DND-41 (cell line): Measurements from ENCODE around the gene PDHA1.

ENCODE experiments used
- ATAC-seq: fragments of 200-7000 bp; cut with Tn5 transposase; 3 replicates; pipeline ENCODE4 v1.9.1; 2021; ENCODE audit warnings: low read depth; ENCODE audit not compliant: insufficient read depth
- DNase-seq: peaks from one replicate; pipeline ENCODE4 v3.0.0-alpha.2; 2020
- H2AFZ ChIP-seq: 2 replicates; pipeline ENCODE4 v1.6.0; 2012; ENCODE audit warnings: low read depth, low read length
- H3K27ac ChIP-seq: 2 replicates; pipeline ENCODE4 v1.5.1; 2012; ENCODE audit warnings: low read length, inconsistent platforms
- H3K27me3 ChIP-seq: fragments of 200-600 bp; sonication (generic); 2 replicates; pipeline ENCODE4 v1.6.0; 2012; ENCODE audit warnings: low read length, mild to moderate bottlenecking, inconsistent platforms; ENCODE audit not compliant: insufficient read depth, poor library complexity
- H3K36me3 ChIP-seq: 2 replicates; pipeline ENCODE4 v1.5.1; 2012; ENCODE audit warnings: low read length, inconsistent platforms; ENCODE audit not compliant: insufficient read depth
- H3K4me1 ChIP-seq: 2 replicates; pipeline ENCODE4 v1.5.1; 2012; ENCODE audit warnings: mild to moderate bottlenecking, low read length; ENCODE audit not compliant: insufficient read depth
- H3K4me2 ChIP-seq: 2 replicates; pipeline ENCODE4 v1.6.0; 2012; ENCODE audit warnings: mild to moderate bottlenecking, moderate library complexity, low read length, inconsistent platforms; ENCODE audit not compliant: insufficient read depth
- H3K4me3 ChIP-seq, 2 experiments: fragments of 200-600 bp in 1 of 2; shearing (Covaris generic) in 1 of 2; 2 replicates each; pipeline ENCODE4 v1.5.1; 2012 to 2016; ENCODE audit warnings: inconsistent platforms in 2 of 2, low read length in 2 of 2, mild to moderate bottlenecking in 2 of 2, low read depth in 1 of 2, moderate library complexity in 1 of 2
- H3K79me2 ChIP-seq: 2 replicates; pipeline ENCODE4 v1.6.0; 2012; ENCODE audit warnings: low read length, inconsistent platforms; ENCODE audit not compliant: insufficient read depth
- H3K9ac ChIP-seq: 2 replicates; pipeline ENCODE4 v1.6.0; 2012; ENCODE audit warnings: low read depth, mild to moderate bottlenecking, inconsistent platforms, low read length, moderate library complexity
- H3K9me3 ChIP-seq: 2 replicates; pipeline ENCODE4 v1.5.1; 2012; ENCODE audit warnings: low read length, moderate library complexity, mild to moderate bottlenecking, inconsistent platforms; ENCODE audit not compliant: insufficient read depth, severe bottlenecking
- H4K20me1 ChIP-seq: 2 replicates; pipeline ENCODE4 v1.6.0; 2012; ENCODE audit warnings: low read length; ENCODE audit not compliant: insufficient read depth
- EZH2 ChIP-seq: IDR thresholded peaks from 3 replicates; pipeline ENCODE4 v1.6.1; 2012; ENCODE audit warnings: borderline replicate concordance, low read depth, mild to moderate bottlenecking, moderate library complexity, low read length, inconsistent platforms; ENCODE audit not compliant: severe bottlenecking
- TF ChIP-seq, protein P1 (sequence below): IDR thresholded peaks from 2 replicates; pipeline ENCODE4 v1.5.1; 2012; ENCODE audit warnings: borderline replicate concordance, low read length, moderate library complexity, mild to moderate bottlenecking; ENCODE audit not compliant: poor library complexity, severe bottlenecking; ENCODE audit errors: extremely low read depth

Gene PDHA1

DNA sequence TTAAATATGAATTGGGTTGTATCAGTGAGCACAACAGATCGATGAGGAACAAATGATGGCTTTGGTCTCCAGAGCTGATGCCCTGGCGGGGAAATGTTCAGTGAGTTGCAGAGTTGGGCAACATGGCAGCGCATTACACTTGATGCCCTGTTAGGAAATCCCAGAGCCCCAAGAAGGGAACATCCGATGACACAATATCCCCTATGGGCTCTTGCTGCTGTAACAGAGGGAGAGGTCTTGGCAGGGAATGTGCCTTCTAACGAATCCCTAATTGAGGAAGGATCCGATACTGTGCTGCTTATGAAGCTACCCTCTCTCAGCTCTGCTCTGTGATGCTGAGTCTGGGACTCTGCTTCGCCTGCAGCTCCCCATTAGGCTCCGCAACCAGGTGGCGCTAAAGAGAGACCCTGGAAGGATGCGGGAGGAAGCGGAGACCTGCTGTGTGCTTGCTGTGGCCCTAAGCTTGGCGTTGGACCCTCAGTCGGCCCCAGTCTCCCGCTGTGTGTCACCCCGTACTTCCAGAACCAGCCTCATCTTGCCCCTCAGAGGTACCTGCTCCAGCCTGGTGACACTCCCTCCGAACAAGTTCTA is 38.9 kb downstream of the PDHA1 start:
- peak; percentile 91 for ATAC-seq
- Histone ChIP-seq H3K9ac (no peak overlapping the region), H3K79me2 (no peaks in the 10 kb centered on the region), H3K9me3 (no peaks in the 10 kb centered on the region), H3K27me3 (no peaks in the 10 kb centered on the region), H3K36me3 (no peaks in the 10 kb centered on the region), H2AFZ (no peak overlapping the region), H4K20me1 (no peaks in the 10 kb centered on the region), H3K27ac (no peak overlapping the region), H3K4me3 (no peak overlapping the region), H3K4me1 (no peaks in the 10 kb centered on the region), H3K4me2 (no peak overlapping the region)
- DNase-seq: peak; percentile 60
- no peak for TF ChIP-seq EZH2
- TF ChIP-seq, protein P1, sequence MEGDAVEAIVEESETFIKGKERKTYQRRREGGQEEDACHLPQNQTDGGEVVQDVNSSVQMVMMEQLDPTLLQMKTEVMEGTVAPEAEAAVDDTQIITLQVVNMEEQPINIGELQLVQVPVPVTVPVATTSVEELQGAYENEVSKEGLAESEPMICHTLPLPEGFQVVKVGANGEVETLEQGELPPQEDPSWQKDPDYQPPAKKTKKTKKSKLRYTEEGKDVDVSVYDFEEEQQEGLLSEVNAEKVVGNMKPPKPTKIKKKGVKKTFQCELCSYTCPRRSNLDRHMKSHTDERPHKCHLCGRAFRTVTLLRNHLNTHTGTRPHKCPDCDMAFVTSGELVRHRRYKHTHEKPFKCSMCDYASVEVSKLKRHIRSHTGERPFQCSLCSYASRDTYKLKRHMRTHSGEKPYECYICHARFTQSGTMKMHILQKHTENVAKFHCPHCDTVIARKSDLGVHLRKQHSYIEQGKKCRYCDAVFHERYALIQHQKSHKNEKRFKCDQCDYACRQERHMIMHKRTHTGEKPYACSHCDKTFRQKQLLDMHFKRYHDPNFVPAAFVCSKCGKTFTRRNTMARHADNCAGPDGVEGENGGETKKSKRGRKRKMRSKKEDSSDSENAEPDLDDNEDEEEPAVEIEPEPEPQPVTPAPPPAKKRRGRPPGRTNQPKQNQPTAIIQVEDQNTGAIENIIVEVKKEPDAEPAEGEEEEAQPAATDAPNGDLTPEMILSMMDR: peak; percentile 71

DNA sequence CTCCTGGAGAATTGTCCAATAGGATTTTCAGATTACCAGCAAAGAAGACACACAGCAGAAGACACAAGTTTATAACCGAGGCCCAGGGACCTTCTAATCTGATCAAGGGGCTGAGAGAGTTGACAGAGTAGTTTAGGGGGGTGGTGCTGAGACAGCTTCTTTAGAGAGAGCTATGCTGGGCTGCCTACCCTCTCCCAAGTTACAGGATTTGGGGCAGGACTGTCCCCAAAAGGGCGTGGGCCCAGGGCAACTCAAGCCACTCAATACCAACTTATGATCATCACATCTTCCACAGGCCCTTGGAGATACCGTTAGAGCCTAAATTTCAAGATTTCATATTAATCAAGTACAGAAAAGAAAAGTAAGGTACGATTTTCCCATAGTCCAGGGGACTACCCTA is 43.0 kb downstream of the PDHA1 start:
- H3K27me3 ChIP-seq: no peaks in the 10 kb centered on the region
- H3K79me2 ChIP-seq: no peaks in the 10 kb centered on the region
- H3K4me1 ChIP-seq: no peaks in the 10 kb centered on the region
- H4K20me1 ChIP-seq: no peaks in the 10 kb centered on the region
- H3K4me3 ChIP-seq: no peak overlapping the region
- DNase-seq (no peak), ATAC-seq (no peak)
- H3K27ac ChIP-seq: no peak overlapping the region
- no peaks in the 10 kb centered on the region for H3K36me3 ChIP-seq
- no peak overlapping the region for H2AFZ ChIP-seq
- no peak overlapping the region for H3K4me2 ChIP-seq
- no peak for TF ChIP-seq EZH2
- TF ChIP-seq, protein P1: no peak
- no peak overlapping the region for H3K9ac ChIP-seq
- H3K9me3 ChIP-seq: no peaks in the 10 kb centered on the region

DNA sequence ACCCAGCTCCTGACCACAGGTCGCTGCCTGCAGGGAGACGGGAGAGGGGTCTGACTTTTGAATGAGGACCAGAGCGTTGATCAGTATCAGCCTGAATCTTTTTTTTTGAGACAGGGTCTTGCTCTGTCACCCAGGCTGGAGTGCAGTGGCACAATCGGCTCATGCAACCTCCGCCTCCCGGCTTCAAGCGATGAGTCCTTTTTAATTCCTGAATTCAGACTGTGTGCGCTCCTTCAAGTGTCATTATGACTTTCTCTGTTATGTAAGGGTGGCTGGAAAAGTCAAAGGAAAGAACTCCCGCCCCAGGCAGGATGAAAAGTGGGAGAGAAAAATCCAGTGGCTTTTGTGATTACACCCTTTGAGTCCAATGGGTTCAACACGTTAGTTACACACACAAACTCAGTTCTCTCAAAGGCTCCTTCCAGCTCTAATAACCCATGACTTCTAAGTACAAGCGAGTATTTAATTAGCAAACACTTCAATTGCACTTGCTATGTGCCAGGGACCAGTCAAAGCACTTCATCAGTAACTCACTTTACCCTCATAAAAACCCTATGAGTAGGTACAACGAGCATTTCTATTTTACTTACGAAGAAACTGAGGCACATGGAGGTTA is 44.4 kb downstream of the PDHA1 start:
- DNase-seq (no peak), ATAC-seq (no peak)
- no peak overlapping the region for H3K4me2 ChIP-seq
- no peaks in the 10 kb centered on the region for H3K79me2 ChIP-seq
- no peaks in the 10 kb centered on the region for H3K4me1 ChIP-seq
- H3K27ac ChIP-seq: no peak overlapping the region
- H4K20me1 ChIP-seq: no peaks in the 10 kb centered on the region
- no peaks in the 10 kb centered on the region for H3K27me3 ChIP-seq
- H3K9me3 ChIP-seq: no peaks in the 10 kb centered on the region
- no peak overlapping the region for H3K4me3 ChIP-seq
- H3K36me3 ChIP-seq: no peaks in the 10 kb centered on the region
- H2AFZ ChIP-seq: no peak overlapping the region
- H3K9ac ChIP-seq: no peak overlapping the region
- TF ChIP-seq, protein P1: no peak
- no peak for TF ChIP-seq EZH2

DNA sequence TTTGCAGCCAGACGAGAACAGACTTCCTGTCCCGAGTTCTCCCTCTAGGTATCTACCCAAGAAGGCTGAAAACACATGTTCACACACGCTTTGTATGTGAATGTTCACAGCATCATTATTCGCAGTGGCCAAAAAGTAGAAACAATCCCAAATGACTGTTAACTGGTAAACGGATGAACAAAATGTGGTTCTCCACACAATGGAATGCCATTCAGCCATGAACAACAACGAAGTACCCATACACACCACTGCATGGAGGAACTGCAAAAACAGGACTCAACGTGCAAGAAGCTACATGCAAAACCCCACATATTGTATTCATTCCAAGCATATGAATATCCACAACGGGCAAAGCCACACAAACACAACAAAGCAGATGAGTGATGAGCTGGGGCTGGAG is 45.0 kb downstream of the PDHA1 start:
- Histone ChIP-seq H3K4me1 (no peaks in the 10 kb centered on the region), H3K36me3 (no peaks in the 10 kb centered on the region)

More for the DNA sequence above, 45.0 kb downstream of the PDHA1 start:
- Histone ChIP-seq H3K79me2 (no peaks in the 10 kb centered on the region), H3K27me3 (no peaks in the 10 kb centered on the region), H3K4me2 (no peak overlapping the region), H3K4me3 (no peak overlapping the region), H3K9ac (no peak overlapping the region), H3K9me3 (no peaks in the 10 kb centered on the region), H3K27ac (no peak overlapping the region), H4K20me1 (no peaks in the 10 kb centered on the region), H2AFZ (no peak overlapping the region)
- ATAC-seq (no peak), DNase-seq (no peak)
- TF ChIP-seq, protein P1: no peak
- no peak for TF ChIP-seq EZH2
